ENCODE measurements around the gene ATP23.

The ATP23 gene

GRCh38 chr12:57935839-57936512 is 5.4 kb upstream of the ATP23 start:
- peak overlapping the region; percentile 65 for H3K4me3 ChIP-seq (ENCODE audit: low read length)
- DNase-seq (ENCODE audit: low read depth) = peak; percentile 91
- TF ChIP-seq, protein P1, sequence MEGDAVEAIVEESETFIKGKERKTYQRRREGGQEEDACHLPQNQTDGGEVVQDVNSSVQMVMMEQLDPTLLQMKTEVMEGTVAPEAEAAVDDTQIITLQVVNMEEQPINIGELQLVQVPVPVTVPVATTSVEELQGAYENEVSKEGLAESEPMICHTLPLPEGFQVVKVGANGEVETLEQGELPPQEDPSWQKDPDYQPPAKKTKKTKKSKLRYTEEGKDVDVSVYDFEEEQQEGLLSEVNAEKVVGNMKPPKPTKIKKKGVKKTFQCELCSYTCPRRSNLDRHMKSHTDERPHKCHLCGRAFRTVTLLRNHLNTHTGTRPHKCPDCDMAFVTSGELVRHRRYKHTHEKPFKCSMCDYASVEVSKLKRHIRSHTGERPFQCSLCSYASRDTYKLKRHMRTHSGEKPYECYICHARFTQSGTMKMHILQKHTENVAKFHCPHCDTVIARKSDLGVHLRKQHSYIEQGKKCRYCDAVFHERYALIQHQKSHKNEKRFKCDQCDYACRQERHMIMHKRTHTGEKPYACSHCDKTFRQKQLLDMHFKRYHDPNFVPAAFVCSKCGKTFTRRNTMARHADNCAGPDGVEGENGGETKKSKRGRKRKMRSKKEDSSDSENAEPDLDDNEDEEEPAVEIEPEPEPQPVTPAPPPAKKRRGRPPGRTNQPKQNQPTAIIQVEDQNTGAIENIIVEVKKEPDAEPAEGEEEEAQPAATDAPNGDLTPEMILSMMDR (conservative IDR thresholded peaks at IDR 0.05; ENCODE audit: low read length) = no peak

DNA sequence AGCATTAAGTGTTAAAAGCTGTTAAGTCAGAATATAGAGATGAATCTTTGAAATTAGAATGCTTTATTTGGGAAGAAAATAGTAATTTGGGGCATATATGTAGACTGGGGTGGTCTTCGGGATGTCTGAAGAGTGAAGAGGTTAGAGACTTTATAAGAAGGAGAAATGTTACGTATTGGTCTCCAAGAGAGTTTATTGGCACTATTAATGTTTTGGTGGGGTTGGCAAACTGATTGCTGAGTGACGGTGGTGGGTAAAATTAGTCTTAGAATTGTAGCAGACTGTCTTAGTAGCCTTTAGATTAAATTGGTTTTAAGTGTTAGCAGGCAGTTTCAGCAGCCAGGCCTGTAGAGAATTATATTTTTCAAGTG is 4.9 kb upstream of the ATP23 start:
- DNase-seq (ENCODE audit: low read depth) = no peak
- TF ChIP-seq, protein P1 (conservative IDR thresholded peaks at IDR 0.05; ENCODE audit: low read length) = no peak
- H3K4me3 ChIP-seq (ENCODE audit: low read length) = peak overlapping the region; percentile 65

DNA sequence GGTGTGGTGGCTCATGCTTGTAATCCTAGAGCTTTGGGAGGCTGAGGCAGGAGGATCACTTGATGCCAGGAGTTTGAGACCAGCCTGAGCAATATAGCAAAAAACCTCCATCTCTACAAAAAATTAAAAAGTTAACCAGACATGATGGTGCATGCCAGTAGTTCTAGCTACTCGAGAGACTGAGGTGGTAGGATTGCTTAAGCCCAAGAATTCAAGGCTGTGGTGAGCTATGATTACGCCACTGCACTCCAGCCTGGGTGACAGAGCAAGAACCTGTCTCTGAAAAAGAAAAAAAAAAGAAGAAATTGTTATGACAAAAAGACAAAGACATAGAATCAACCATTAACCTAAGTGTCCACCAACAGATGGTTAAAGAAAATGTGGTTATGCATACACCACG is 2.1 kb upstream of the ATP23 start:
- peak; percentile 29 for DNase-seq (ENCODE audit: low read depth)
- no peak overlapping the region for H3K4me3 ChIP-seq (ENCODE audit: low read length)
- TF ChIP-seq, protein P1 (conservative IDR thresholded peaks at IDR 0.05; ENCODE audit: low read length) = no peak

DNA sequence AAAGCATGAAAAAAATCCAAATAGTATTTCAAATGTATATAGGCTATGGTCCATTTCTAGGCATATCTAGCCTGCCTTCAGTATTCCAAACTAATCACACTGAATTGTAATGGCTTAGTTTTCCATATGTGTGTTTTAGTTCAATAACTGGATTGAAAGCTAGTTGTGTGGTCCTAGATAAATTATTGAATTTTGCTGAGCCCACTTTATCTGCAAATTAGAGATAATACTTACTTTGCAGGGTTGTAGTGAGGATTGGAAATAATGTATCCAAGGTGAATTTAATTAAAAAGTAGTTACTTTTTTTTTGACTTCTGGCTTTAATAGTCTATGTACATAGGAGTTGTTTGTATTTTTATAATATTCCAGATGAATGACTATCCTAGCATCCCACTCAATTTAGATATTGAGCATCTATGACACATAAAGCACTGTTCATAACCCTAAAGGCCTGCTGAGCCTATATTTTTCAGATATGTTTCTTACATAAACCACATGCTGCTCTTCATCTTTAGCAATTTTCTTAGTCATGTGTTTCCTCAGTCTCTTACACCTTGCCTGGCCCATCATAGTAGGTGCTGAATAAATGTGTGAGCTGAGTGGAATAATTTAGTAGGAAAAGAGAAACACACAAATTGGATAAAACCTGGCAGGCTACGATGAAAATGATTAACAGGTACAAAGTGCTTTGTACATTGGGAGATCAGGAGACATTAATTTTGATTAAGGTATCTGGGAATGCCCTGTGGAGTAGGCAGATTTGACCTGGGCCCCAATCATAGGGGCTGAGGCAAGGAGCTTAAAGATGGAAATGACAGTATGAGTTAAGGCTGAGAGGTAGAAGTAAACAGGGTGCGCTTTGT is 1.1 kb upstream of the ATP23 start:
- DNase-seq (ENCODE audit: low read depth) = no peak
- TF ChIP-seq, protein P1 (conservative IDR thresholded peaks at IDR 0.05; ENCODE audit: low read length) = no peak
- H3K4me3 ChIP-seq (ENCODE audit: low read length) = peak overlapping the region; percentile 80

DNA sequence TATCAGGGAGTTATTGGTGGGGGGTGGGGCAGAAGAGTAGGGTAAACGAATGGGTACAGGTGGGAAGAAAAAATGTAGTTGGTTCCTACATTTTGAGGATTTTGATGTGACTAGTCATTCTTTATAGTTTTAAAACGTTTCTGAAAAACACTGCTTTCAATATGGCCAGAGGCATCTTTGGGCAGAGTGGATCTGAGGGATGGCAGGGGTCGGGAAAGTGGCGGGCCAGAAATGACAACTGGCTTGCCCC is 527 bp upstream of the ATP23 start:
- peak overlapping the region; percentile 80 for H3K4me3 ChIP-seq (ENCODE audit: low read length)
- DNase-seq (ENCODE audit: low read depth) = no peak
- TF ChIP-seq, protein P1 (conservative IDR thresholded peaks at IDR 0.05; ENCODE audit: low read length) = no peak

DNA sequence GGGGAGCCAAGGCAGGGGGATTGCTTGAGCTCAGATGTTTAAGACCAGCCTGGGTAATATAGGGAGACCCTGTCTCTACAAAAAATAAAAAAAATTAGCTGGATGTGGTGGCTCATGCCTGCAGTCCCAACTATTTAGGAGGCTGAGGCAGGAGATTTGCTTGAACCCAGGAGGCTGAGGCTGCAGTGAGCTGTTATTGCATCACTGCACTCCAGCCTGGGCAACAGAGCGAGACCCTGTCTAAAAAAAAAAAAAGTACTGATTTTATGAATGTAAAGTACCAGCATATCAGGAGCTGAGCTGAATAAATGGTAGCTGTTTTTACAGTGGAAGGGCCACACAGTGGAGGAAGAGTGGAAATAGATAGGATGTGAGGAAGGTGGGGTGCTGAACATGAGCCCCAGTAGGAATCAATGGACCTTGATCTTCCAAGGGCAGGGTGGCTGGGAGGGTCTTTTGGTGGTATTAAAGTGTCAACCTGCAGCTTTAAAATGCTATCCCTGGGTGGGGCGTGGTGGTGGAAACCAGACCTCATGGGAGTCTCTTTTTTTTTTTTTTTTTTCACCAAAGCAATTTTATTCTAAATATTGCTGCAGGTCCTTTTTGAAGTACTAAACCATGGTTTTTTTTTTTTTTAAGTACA is 2.2 kb downstream of the ATP23 start:
- H3K4me3 ChIP-seq (ENCODE audit: low read length) = no peak overlapping the region
- DNase-seq (ENCODE audit: low read depth) = no peak
- TF ChIP-seq, protein P1 (conservative IDR thresholded peaks at IDR 0.05; ENCODE audit: low read length) = no peak

Measured in AG10803 (cell line).